ENCODE results near the gene ABL2.

The ABL2 gene

GRCh38 chr1:179099891-179100290, 129.6 kb downstream of the ABL2 start:
- in situ Hi-C loops (cut with HindIII; ENCODE audit: low sequenced_read_pairs): no loop called here

GRCh38 chr1:179095924-179096323, 133.6 kb downstream of the ABL2 start:
- in situ Hi-C loops (cut with HindIII; ENCODE audit: low sequenced_read_pairs): no loop called here

GRCh38 chr1:179095377-179095776, 134.1 kb downstream of the ABL2 start:
- in situ Hi-C loops (cut with HindIII; ENCODE audit: low sequenced_read_pairs): no loop called here

- in situ Hi-C loops (cut with HindIII; ENCODE audit: low sequenced_read_pairs): no loop called here
Observed at GRCh38 chr1:179094818-179095217, 134.7 kb downstream of the ABL2 start.

GRCh38 chr1:179092896-179093461, 136.5 kb downstream of the ABL2 start:
- in situ Hi-C loops (cut with HindIII; ENCODE audit: low sequenced_read_pairs): no loop called here

GRCh38 chr1:179091691-179092165, 137.7 kb downstream of the ABL2 start:
- in situ Hi-C loops (cut with HindIII; ENCODE audit: low sequenced_read_pairs): no loop called here

- in situ Hi-C loops (cut with HindIII; ENCODE audit: low sequenced_read_pairs): no loop called here
Observed at GRCh38 chr1:179090923-179091322, 138.6 kb downstream of the ABL2 start.

GRCh38 chr1:179090522-179090921, 139.0 kb downstream of the ABL2 start:
- in situ Hi-C loops (cut with HindIII; ENCODE audit: low sequenced_read_pairs): no loop called here

- in situ Hi-C loops (cut with HindIII; ENCODE audit: low sequenced_read_pairs): no loop called here
Observed at GRCh38 chr1:179089827-179090482, 139.5 kb downstream of the ABL2 start.

- in situ Hi-C loops (cut with HindIII; ENCODE audit: low sequenced_read_pairs): no loop called here
Observed at GRCh38 chr1:179087665-179088064, 141.8 kb downstream of the ABL2 start.

GRCh38 chr1:179083533-179083932, 145.9 kb downstream of the ABL2 start:
- in situ Hi-C loops (cut with HindIII; ENCODE audit: low sequenced_read_pairs): no loop called here

- in situ Hi-C loops (cut with HindIII; ENCODE audit: low sequenced_read_pairs): no loop called here
Observed at GRCh38 chr1:179082999-179083335, 146.5 kb downstream of the ABL2 start.

GRCh38 chr1:179082333-179082998, 147.0 kb downstream of the ABL2 start:
- in situ Hi-C loops (cut with HindIII; ENCODE audit: low sequenced_read_pairs): no loop called here

- in situ Hi-C loops (cut with HindIII; ENCODE audit: low sequenced_read_pairs): no loop called here
Observed at GRCh38 chr1:179081687-179082332, 147.7 kb downstream of the ABL2 start, which contains the start of gene TOR3A. TOR3A (plus strand) TSS chr1:179082070; CDS start chr1:179082129, 59 bp downstream.

GRCh38 chr1:179080866-179081686, 148.4 kb downstream of the ABL2 start:
- in situ Hi-C loops (cut with HindIII; ENCODE audit: low sequenced_read_pairs): no loop called here

- in situ Hi-C loops (cut with HindIII; ENCODE audit: low sequenced_read_pairs): no loop called here
Observed at GRCh38 chr1:179079113-179079761, 150.2 kb downstream of the ABL2 start.

- in situ Hi-C loops (cut with HindIII; ENCODE audit: low sequenced_read_pairs): no loop called here
Observed at GRCh38 chr1:179077396-179077795, 152.1 kb downstream of the ABL2 start.

GRCh38 chr1:179066471-179066870, 163.0 kb downstream of the ABL2 start:
- in situ Hi-C loops (cut with HindIII; ENCODE audit: low sequenced_read_pairs): no loop called here

GRCh38 chr1:179061360-179062282, 167.9 kb downstream of the ABL2 start:
- in situ Hi-C loops (cut with HindIII; ENCODE audit: low sequenced_read_pairs): no loop called here

Data from DLD1 (cell line).